Lower leg skin (tissue), 4 donors: ENCODE measurements around the gene NCMAP. TPM values are rescaled to one million over a fixed set of nuclear protein-coding genes. Genes with fewer than 3 reads are reported as not detected.

Source experiments
- DNase-seq, 2 donors: peaks; one replicate each; pipeline ENCODE4 v3.0.0-alpha.2; 2019; ENCODE audit warnings: low spot score in 2 of 2
- H3K4me3 ChIP-seq: fragments of 200-600 bp; sonication (generic); 2 replicates; pipeline ENCODE4 v1.5.1; 2017; ENCODE audit warnings: mild to moderate bottlenecking, low read depth; ENCODE audit not compliant: poor library complexity, severe bottlenecking
- POLR2A ChIP-seq, 2 donors: fragments of 450-650 bp; IDR thresholded peaks; one replicate each; pipeline ENCODE4 v1.6.1; 2016 to 2017; ENCODE audit warnings: antibody characterized with exemption in 2 of 2, mild to moderate bottlenecking in 1 of 2, moderate library complexity in 1 of 2
- WGBS, 2 donors: methylation state at CpG; one replicate each; pipeline ENCODE4 v1.1.5; 2018; 5-methylcytosine and 5-hydroxymethylcytosine counted together
- intact Hi-C: fragments of 100-400 bp; cut with DNase I; formaldehyde crosslinking; loops from one replicate; pipeline ENCODE4 v1.15.0; 2023; ENCODE audit warnings: low total_unique reads
- total RNA-seq, 4 donors: library from RNA; depleted of rRNA; stranded (reverse); fragments of >200 nt; gene quantifications; one replicate each; pipeline ENCODE4 v1.1.0, GENCODE V29; 2016
- TF ChIP-seq, protein P1 (sequence below), 3 donors: fragments of 450-650 bp; IDR thresholded peaks; one replicate each; pipeline ENCODE4 v1.5.1; 2016; ENCODE audit warnings: antibody characterized with exemption in 3 of 3, mild to moderate bottlenecking in 3 of 3, moderate library complexity in 2 of 3

Gene NCMAP
- total RNA-seq, 4 donors from 2014 or later: 0.21 to 1.3 (median 0.60) TPM

GRCh38 chr1:24554714-24555113, 1.2 kb upstream of the NCMAP start:
- intact Hi-C loops: no loop called here
- H3K4me3 ChIP-seq: no peak overlapping the region
- WGBS, 2 donors: 96 to 98% methylated on average over 4 of the region's 4 CpGs
- TF ChIP-seq, protein P1, sequence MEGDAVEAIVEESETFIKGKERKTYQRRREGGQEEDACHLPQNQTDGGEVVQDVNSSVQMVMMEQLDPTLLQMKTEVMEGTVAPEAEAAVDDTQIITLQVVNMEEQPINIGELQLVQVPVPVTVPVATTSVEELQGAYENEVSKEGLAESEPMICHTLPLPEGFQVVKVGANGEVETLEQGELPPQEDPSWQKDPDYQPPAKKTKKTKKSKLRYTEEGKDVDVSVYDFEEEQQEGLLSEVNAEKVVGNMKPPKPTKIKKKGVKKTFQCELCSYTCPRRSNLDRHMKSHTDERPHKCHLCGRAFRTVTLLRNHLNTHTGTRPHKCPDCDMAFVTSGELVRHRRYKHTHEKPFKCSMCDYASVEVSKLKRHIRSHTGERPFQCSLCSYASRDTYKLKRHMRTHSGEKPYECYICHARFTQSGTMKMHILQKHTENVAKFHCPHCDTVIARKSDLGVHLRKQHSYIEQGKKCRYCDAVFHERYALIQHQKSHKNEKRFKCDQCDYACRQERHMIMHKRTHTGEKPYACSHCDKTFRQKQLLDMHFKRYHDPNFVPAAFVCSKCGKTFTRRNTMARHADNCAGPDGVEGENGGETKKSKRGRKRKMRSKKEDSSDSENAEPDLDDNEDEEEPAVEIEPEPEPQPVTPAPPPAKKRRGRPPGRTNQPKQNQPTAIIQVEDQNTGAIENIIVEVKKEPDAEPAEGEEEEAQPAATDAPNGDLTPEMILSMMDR (IDR thresholded peaks at IDR 0.05): no peak
- no peak for TF ChIP-seq POLR2A (IDR thresholded peaks at IDR 0.05)
- peak in 1 of 2 donors; percentile 50 for DNase-seq

GRCh38 chr1:24556414-24556795, 518 bp downstream of the NCMAP start:
- peak in 1 of 2 donors; percentile 34 for DNase-seq
- TF ChIP-seq POLR2A (IDR thresholded peaks at IDR 0.05): no peak
- intact Hi-C loops: no loop called here
- no peak overlapping the region for H3K4me3 ChIP-seq
- WGBS, 2 donors: 48 to 49% methylated on average over 19 of the region's 19 CpGs

DNA sequence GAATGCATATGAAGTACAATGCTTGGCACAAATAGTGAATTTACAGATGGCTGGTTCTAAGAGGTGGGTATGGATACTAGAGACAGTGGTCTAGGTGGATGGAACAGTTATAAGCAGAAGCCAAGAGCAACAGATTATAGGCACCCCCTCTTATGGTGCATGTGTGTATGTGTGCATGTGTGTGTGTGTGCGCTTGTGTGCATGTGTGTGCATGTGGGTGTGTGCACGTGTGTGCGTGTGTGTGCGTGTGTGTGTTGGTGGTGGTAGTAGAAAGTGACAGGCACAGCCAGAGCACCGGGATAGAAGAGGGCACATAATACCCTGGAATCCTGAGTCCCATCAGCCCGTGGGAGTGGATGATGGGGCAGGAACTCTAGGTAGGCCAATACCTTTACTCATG, 1.3 kb downstream of the NCMAP start:
- DNase-seq: peak in 1 of 2 donors; percentile 48
- no peak overlapping the region for H3K4me3 ChIP-seq
- 89 to 96% methylated on average over 6 of the region's 6 CpGs for WGBS, 2 donors
- intact Hi-C loops: no loop called here
- TF ChIP-seq, protein P1 (IDR thresholded peaks at IDR 0.05): no peak
- no peak for TF ChIP-seq POLR2A (IDR thresholded peaks at IDR 0.05)

DNA sequence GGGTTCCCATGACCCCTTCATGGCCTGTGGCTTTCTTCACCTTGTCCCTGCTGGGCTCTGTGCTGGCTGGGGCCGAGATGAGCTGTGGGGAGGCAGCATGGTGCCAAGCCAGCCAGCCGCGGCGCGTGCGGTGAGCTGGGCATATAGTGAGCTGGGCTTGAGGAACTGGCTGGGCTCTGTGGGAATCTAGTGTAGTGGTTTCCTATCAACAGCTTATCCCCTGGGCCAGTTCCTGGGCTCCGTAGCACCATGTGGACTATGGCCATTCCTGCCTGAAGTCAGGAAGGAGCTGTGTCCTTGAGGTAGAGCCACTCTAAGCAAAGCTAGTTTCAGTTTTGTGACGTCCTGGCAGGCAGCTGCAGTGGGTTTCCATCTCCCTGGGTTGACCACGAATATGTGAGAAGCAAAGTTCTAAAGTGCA, 1.8 kb downstream of the NCMAP start:
- DNase-seq: peak in 1 of 2 donors; percentile 59
- H3K4me3 ChIP-seq: no peak overlapping the region
- 71 to 75% methylated on average over 8 to 9 of the region's 9 CpGs for WGBS, 2 donors
- intact Hi-C loops: no loop called here
- TF ChIP-seq, protein P1 (IDR thresholded peaks at IDR 0.05): no peak
- no peak for TF ChIP-seq POLR2A (IDR thresholded peaks at IDR 0.05)

GRCh38 chr1:24558455-24558854, 2.6 kb downstream of the NCMAP start:
- peak in 1 of 2 donors; percentile 9 for DNase-seq
- no peak overlapping the region for H3K4me3 ChIP-seq
- WGBS, 2 donors: 85 to 93% methylated on average over 7 of the region's 7 CpGs
- intact Hi-C loops: no loop called here
- no peak for TF ChIP-seq POLR2A (IDR thresholded peaks at IDR 0.05)
- TF ChIP-seq, protein P1 (IDR thresholded peaks at IDR 0.05): no peak

- intact Hi-C loops: no loop called here
- H3K4me3 ChIP-seq: no peak overlapping the region
- TF ChIP-seq POLR2A (IDR thresholded peaks at IDR 0.05): no peak
- TF ChIP-seq, protein P1 (IDR thresholded peaks at IDR 0.05): no peak
- DNase-seq: peak; percentile 45 to 87
- 55 to 62% methylated on average over 12 of the region's 12 CpGs for WGBS, 2 donors
Measured at GRCh38 chr1:24558902-24559791, 3.3 kb downstream of the NCMAP start.
